Fibroblast of lung (primary cell): ENCODE measurements around the gene OSBP2. TPM values are rescaled to one million over a fixed set of nuclear protein-coding genes. Genes with fewer than 3 reads are reported as not detected.

Source experiments
- DNase-seq, 2 donors: peaks; one replicate each; pipeline versions ENCODE4 v3.0.0 to v3.0.0-alpha.2; 2010; ENCODE audit warnings: low read depth in 2 of 2
- H2AFZ ChIP-seq: 2 replicates; pipeline ENCODE4 v1.5.1; 2012; ENCODE audit warnings: low read length, control low read depth, inconsistent platforms
- H3K27ac ChIP-seq: 2 replicates; pipeline ENCODE4 v1.5.1; 2011; ENCODE audit warnings: low read length, control low read depth; ENCODE audit not compliant: insufficient read depth
- H3K27me3 ChIP-seq: 2 replicates; pipeline ENCODE4 v1.5.1; 2011; ENCODE audit warnings: mild to moderate bottlenecking, low read length; ENCODE audit not compliant: control insufficient read depth, insufficient read depth
- H3K36me3 ChIP-seq: 2 replicates; pipeline ENCODE4 v1.5.1; 2011; ENCODE audit warnings: low read length; ENCODE audit not compliant: control insufficient read depth, insufficient read depth
- H3K4me1 ChIP-seq: 2 replicates; pipeline ENCODE4 v1.5.1; 2011; ENCODE audit warnings: low read length; ENCODE audit not compliant: control insufficient read depth, insufficient read depth; ENCODE audit errors: extremely low read depth
- H3K4me2 ChIP-seq: 2 replicates; pipeline ENCODE4 v1.5.1; 2011; ENCODE audit warnings: low read length, control low read depth; ENCODE audit not compliant: insufficient read depth; ENCODE audit errors: extremely low read depth
- H3K4me3 ChIP-seq, 4 experiments: fragments of 200-600 bp in 1 of 4; sonication (generic) in 1 of 4; replicated peaks in 1 of 4; 2 replicates each; pipeline ENCODE4 v1.5.1; 2011 to 2016; ENCODE audit warnings: low read length in 4 of 4, low read depth in 3 of 4, mild to moderate bottlenecking in 3 of 4, control low read depth in 2 of 4, inconsistent platforms in 1 of 4, mixed read lengths in 1 of 4; ENCODE audit not compliant: insufficient read depth in 1 of 4; ENCODE audit errors: control extremely low read depth in 1 of 4
- H3K79me2 ChIP-seq: 2 replicates; pipeline ENCODE4 v1.5.1; 2012; ENCODE audit warnings: mild to moderate bottlenecking, low read length, inconsistent platforms; ENCODE audit not compliant: control insufficient read depth, insufficient read depth
- H3K9ac ChIP-seq: 2 replicates; pipeline ENCODE4 v1.5.1; 2011; ENCODE audit warnings: mild to moderate bottlenecking, low read length, control low read depth; ENCODE audit not compliant: insufficient read depth
- H3K9me3 ChIP-seq: 2 replicates; pipeline ENCODE4 v1.5.1; 2012; ENCODE audit warnings: low read depth, low read length; ENCODE audit not compliant: control insufficient read depth, insufficient read depth
- H4K20me1 ChIP-seq: 2 replicates; pipeline ENCODE4 v1.5.1; 2011; ENCODE audit warnings: low read length; ENCODE audit not compliant: control insufficient read depth, insufficient read depth; ENCODE audit errors: extremely low read depth
- EZH2 ChIP-seq: IDR thresholded peaks from 2 replicates; pipeline ENCODE4 v1.5.1; 2012; ENCODE audit warnings: low read length, control low read depth, mild to moderate bottlenecking; ENCODE audit errors: missing control alignments
- polyA plus RNA-seq, 2 donors: library from polyadenylated mRNA; depleted of rRNA in 1 of 2; stranded (reverse) in 1 of 2; unstranded in 1 of 2; fragments of >200 nt; gene quantifications; 2 replicates each; pipeline ENCODE4 v1.2.1, GENCODE V29; 2011 to 2012; ENCODE audit warnings: missing spikeins in 1 of 2
- total RNA-seq: library from RNA; depleted of rRNA; stranded (reverse); fragments of >200 nt; gene quantifications from 2 replicates; pipeline ENCODE4 v1.2.1, GENCODE V29; 2014
- TF ChIP-seq, protein P1 (sequence below), 2 donors: IDR thresholded peaks in 1 of 2; conservative IDR thresholded peaks in 1 of 2; 1 replicate in 1 of 2; 2 replicates in 1 of 2; pipeline ENCODE4 v1.5.1; 2011 to 2012; ENCODE audit warnings: low read length in 2 of 2, control low read depth in 1 of 2, inconsistent platforms in 1 of 2, low read depth in 1 of 2, mild to moderate bottlenecking in 1 of 2

OSBP2 gene
- total and polyA plus RNA-seq, 2 donors (not counting 1 experiment from before 2014, with no cell fraction given): 0.40 to 3.8 TPM

DNA sequence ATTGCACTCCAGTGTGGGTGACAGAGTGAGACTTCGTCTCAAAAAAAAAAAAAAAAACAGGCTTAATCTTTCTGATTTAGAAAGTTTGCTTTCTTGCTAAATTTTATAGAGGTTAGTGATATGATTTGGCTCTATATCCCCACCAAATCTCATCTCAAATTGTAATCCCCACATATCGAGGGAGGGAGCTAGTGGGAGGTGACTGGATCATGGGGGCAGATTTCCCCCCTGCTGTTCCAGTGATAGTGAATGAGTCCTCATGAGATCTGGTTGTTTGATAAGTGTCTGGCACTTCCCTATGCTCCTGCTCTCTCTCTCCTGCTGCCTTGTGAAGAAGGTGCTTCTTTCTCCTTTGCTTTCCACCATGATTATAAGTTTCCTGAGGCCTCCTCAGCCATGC lies 90.9 kb downstream of the OSBP2 start:
- no peak overlapping the region for H3K4me3 ChIP-seq
- H3K9me3 ChIP-seq: no peaks in the 10 kb centered on the region
- H3K27ac ChIP-seq: no peak overlapping the region
- no peaks in the 10 kb centered on the region for H3K79me2 ChIP-seq
- DNase-seq: no peak
- H2AFZ ChIP-seq: no peak overlapping the region
- H3K4me1 ChIP-seq: no peaks in the 10 kb centered on the region
- H3K4me2 ChIP-seq: no peak overlapping the region
- TF ChIP-seq EZH2: no peak
- TF ChIP-seq, protein P1, sequence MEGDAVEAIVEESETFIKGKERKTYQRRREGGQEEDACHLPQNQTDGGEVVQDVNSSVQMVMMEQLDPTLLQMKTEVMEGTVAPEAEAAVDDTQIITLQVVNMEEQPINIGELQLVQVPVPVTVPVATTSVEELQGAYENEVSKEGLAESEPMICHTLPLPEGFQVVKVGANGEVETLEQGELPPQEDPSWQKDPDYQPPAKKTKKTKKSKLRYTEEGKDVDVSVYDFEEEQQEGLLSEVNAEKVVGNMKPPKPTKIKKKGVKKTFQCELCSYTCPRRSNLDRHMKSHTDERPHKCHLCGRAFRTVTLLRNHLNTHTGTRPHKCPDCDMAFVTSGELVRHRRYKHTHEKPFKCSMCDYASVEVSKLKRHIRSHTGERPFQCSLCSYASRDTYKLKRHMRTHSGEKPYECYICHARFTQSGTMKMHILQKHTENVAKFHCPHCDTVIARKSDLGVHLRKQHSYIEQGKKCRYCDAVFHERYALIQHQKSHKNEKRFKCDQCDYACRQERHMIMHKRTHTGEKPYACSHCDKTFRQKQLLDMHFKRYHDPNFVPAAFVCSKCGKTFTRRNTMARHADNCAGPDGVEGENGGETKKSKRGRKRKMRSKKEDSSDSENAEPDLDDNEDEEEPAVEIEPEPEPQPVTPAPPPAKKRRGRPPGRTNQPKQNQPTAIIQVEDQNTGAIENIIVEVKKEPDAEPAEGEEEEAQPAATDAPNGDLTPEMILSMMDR (conservative IDR thresholded peaks at IDR 0.05 in 1 of 2, IDR thresholded peaks at IDR 0.05 in 1 of 2; ENCODE audit: low read depth in 1 of 2, low read length in 2 of 2): no peak
- H4K20me1 ChIP-seq: no peaks in the 10 kb centered on the region
- no peak overlapping the region for H3K9ac ChIP-seq
- peaks cover 2% of the 10 kb centered on the region for H3K27me3 ChIP-seq
- H3K36me3 ChIP-seq: no peaks in the 10 kb centered on the region

DNA sequence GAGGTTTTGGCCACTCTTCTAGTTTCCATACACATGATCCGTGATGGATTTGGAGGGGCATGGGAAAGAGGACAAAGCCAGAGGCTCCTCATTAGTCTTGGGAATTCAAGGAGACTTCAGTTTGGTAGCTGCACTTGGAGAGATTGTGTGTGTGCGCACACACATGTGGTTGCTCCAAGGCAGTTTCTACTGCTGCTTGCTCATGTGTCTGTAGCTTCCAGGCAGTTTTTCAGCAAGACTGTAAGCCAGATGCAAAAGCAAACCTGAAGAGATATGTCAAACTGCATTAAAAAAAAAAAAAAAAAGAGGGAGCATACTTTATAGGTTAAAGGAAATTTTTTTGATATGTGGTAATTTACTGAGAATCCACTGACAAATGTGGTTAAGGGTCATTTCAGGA lies 95.7 kb downstream of the OSBP2 start:
- Histone ChIP-seq H3K27me3 (peaks cover 2% of the 10 kb centered on the region), H3K4me1 (no peaks in the 10 kb centered on the region), H4K20me1 (no peaks in the 10 kb centered on the region), H3K79me2 (no peaks in the 10 kb centered on the region), H2AFZ (no peak overlapping the region), H3K9ac (no peak overlapping the region), H3K4me2 (no peak overlapping the region), H3K9me3 (no peaks in the 10 kb centered on the region), H3K4me3 (no peak overlapping the region), H3K36me3 (no peaks in the 10 kb centered on the region), H3K27ac (no peak overlapping the region)
- DNase-seq: peak in 1 of 2 donors; percentile 26
- TF ChIP-seq EZH2: no peak
- TF ChIP-seq, protein P1 (conservative IDR thresholded peaks at IDR 0.05 in 1 of 2, IDR thresholded peaks at IDR 0.05 in 1 of 2; ENCODE audit: low read depth in 1 of 2, low read length in 2 of 2): no peak

DNA sequence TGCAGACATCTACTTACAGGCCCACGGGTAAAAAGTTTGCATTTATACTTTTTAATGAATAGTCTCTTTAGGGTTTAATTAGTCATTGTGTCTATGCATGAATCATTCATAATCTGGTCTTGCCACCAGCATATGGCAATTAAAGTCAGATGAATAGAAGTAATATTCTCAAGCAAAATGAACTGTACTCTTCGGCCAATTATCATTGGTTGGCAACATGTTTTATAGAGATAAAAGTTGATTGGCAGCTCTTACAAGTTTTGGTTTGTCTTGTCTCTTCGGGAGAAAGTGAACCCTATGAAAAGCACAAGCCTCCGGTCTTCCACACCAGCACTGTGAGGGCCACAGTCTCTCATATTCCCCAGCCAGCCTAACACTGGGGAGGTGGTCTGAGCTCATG lies 97.8 kb downstream of the OSBP2 start:
- no peak for DNase-seq
- TF ChIP-seq, protein P1 (conservative IDR thresholded peaks at IDR 0.05 in 1 of 2, IDR thresholded peaks at IDR 0.05 in 1 of 2; ENCODE audit: low read depth in 1 of 2, low read length in 2 of 2): no peak
- TF ChIP-seq EZH2: no peak
- Histone ChIP-seq H2AFZ (no peak overlapping the region), H3K4me1 (no peaks in the 10 kb centered on the region), H3K9ac (no peak overlapping the region), H3K4me2 (no peak overlapping the region), H3K4me3 (no peak overlapping the region), H3K9me3 (no peaks in the 10 kb centered on the region), H4K20me1 (no peaks in the 10 kb centered on the region), H3K79me2 (no peaks in the 10 kb centered on the region), H3K27ac (no peak overlapping the region), H3K27me3 (peaks cover 2% of the 10 kb centered on the region), H3K36me3 (no peaks in the 10 kb centered on the region)
